OCI-LY1 (cell line): ENCODE data around the gene PTGDR.

ENCODE experiments used
- H2AFZ ChIP-seq: fragments of 200-600 bp; sonication (generic), shearing (Covaris generic); 2 replicates; pipeline ENCODE4 v1.6.0; 2014; ENCODE audit warnings: antibody characterized with exemption, mild to moderate bottlenecking, low read length
- H3F3A ChIP-seq: fragments of 200-600 bp; sonication (generic), shearing (Covaris generic); 2 replicates; pipeline ENCODE4 v1.6.0; 2014; ENCODE audit warnings: mild to moderate bottlenecking, antibody characterized with exemption, low read length, moderate library complexity; ENCODE audit not compliant: insufficient read depth
- H3K27ac ChIP-seq: fragments of 200-600 bp; sonication (generic); 2 replicates; pipeline ENCODE4 v1.5.1; 2014; ENCODE audit warnings: low read length, mixed run types, mild to moderate bottlenecking, low read depth; ENCODE audit not compliant: poor library complexity, severe bottlenecking
- H3K27me3 ChIP-seq: fragments of 200-600 bp; sonication (generic); 2 replicates; pipeline ENCODE4 v1.6.0; 2014; ENCODE audit warnings: antibody characterized with exemption, mild to moderate bottlenecking, low read length, moderate library complexity; ENCODE audit not compliant: insufficient read depth
- H3K36me3 ChIP-seq: fragments of 200-600 bp; sonication (generic); 2 replicates; pipeline ENCODE4 v1.6.1; 2014; ENCODE audit warnings: mild to moderate bottlenecking, antibody characterized with exemption, low read length, moderate library complexity, mixed read lengths; ENCODE audit not compliant: insufficient read depth
- H3K4me1 ChIP-seq: fragments of 200-600 bp; sonication (generic); 2 replicates; pipeline ENCODE4 v1.5.1; 2014; ENCODE audit warnings: mild to moderate bottlenecking, low read length, moderate library complexity; ENCODE audit not compliant: insufficient read depth, severe bottlenecking
- H3K4me2 ChIP-seq: fragments of 200-600 bp; sonication (generic), shearing (Covaris generic); 2 replicates; pipeline ENCODE4 v1.6.1; 2014; ENCODE audit warnings: low read length
- H3K4me3 ChIP-seq: fragments of 200-600 bp; sonication (generic); 2 replicates; pipeline ENCODE4 v1.5.1; 2014; ENCODE audit warnings: low read length, low read depth, mild to moderate bottlenecking, mixed read lengths; ENCODE audit not compliant: poor library complexity, severe bottlenecking
- H3K79me2 ChIP-seq: fragments of 200-600 bp; shearing (Covaris generic); 2 replicates; pipeline ENCODE4 v1.6.1; 2016; ENCODE audit warnings: mixed run types, low read length, mixed read lengths; ENCODE audit not compliant: insufficient read depth
- H3K9ac ChIP-seq: fragments of 200-600 bp; sonication (generic), shearing (Covaris generic); 2 replicates; pipeline ENCODE4 v1.6.1; 2014; ENCODE audit warnings: mild to moderate bottlenecking, low read length, mixed read lengths
- H3K9me2 ChIP-seq: fragments of 200-600 bp; sonication (generic), shearing (Covaris generic); 2 replicates; pipeline ENCODE4 v1.6.1; 2014; ENCODE audit warnings: low read depth, mild to moderate bottlenecking, low read length, mixed read lengths
- H3K9me3 ChIP-seq: fragments of 200-600 bp; shearing (Covaris generic); 2 replicates; pipeline ENCODE4 v1.6.1; 2014; ENCODE audit warnings: low read length, mixed read lengths
- H4K20me1 ChIP-seq: fragments of 200-600 bp; sonication (generic), shearing (Covaris generic); 2 replicates; pipeline ENCODE4 v1.6.0; 2016; ENCODE audit warnings: mild to moderate bottlenecking, low read length; ENCODE audit not compliant: insufficient read depth
- CTCF ChIP-seq: fragments of 200-600 bp; sonication (generic), shearing (Covaris generic); IDR thresholded peaks from 2 replicates; pipeline ENCODE4 v1.5.1; 2017; ENCODE audit warnings: mild to moderate bottlenecking, antibody characterized with exemption, low read length, moderate library complexity, mixed read lengths
- EZH2 ChIP-seq: fragments of 200-600 bp; sonication (generic), shearing (Covaris generic); IDR thresholded peaks from 2 replicates; pipeline ENCODE4 v1.8.0; 2017; ENCODE audit warnings: borderline replicate concordance, mixed run types, mild to moderate bottlenecking, antibody characterized with exemption, low read length, moderate library complexity, mixed read lengths

Gene PTGDR

GRCh38 chr14:52268279-52269061 lies 972 bp downstream of the PTGDR start:
- no peak overlapping the region for H3K4me2 ChIP-seq
- H3F3A ChIP-seq = no peaks in the 10 kb centered on the region
- H3K27me3 ChIP-seq = no peaks in the 10 kb centered on the region
- H3K36me3 ChIP-seq = no peaks in the 10 kb centered on the region
- no peaks in the 10 kb centered on the region for H3K4me1 ChIP-seq
- H3K9me2 ChIP-seq = no peaks in the 10 kb centered on the region
- no peaks in the 10 kb centered on the region for H4K20me1 ChIP-seq
- no peak overlapping the region for H2AFZ ChIP-seq
- no peaks in the 10 kb centered on the region for H3K9me3 ChIP-seq
- H3K79me2 ChIP-seq = no peaks in the 10 kb centered on the region
- no peak overlapping the region for H3K27ac ChIP-seq
- TF ChIP-seq EZH2 (no peak), CTCF (no peak)
- no peak overlapping the region for H3K9ac ChIP-seq
- no peak overlapping the region for H3K4me3 ChIP-seq

GRCh38 chr14:52269100-52269499 lies 1.6 kb downstream of the PTGDR start:
- no peak overlapping the region for H2AFZ ChIP-seq
- no peaks in the 10 kb centered on the region for H3K36me3 ChIP-seq
- H3F3A ChIP-seq = no peaks in the 10 kb centered on the region
- H3K4me1 ChIP-seq = no peaks in the 10 kb centered on the region
- H4K20me1 ChIP-seq = no peaks in the 10 kb centered on the region
- H3K27me3 ChIP-seq = no peaks in the 10 kb centered on the region
- H3K9me2 ChIP-seq = no peaks in the 10 kb centered on the region
- TF ChIP-seq EZH2 = no peak
- no peak for TF ChIP-seq CTCF
- no peaks in the 10 kb centered on the region for H3K9me3 ChIP-seq
- no peak overlapping the region for H3K4me3 ChIP-seq
- H3K9ac ChIP-seq = no peak overlapping the region
- no peaks in the 10 kb centered on the region for H3K79me2 ChIP-seq
- no peak overlapping the region for H3K4me2 ChIP-seq
- no peak overlapping the region for H3K27ac ChIP-seq

GRCh38 chr14:52269982-52270381 lies 2.5 kb downstream of the PTGDR start:
- Histone ChIP-seq H3K36me3 (no peaks in the 10 kb centered on the region), H3K27me3 (no peaks in the 10 kb centered on the region), H3K9ac (no peak overlapping the region), H3K4me2 (no peak overlapping the region), H3K4me1 (no peaks in the 10 kb centered on the region), H3K9me3 (no peaks in the 10 kb centered on the region), H4K20me1 (no peaks in the 10 kb centered on the region), H3K27ac (no peak overlapping the region), H3K4me3 (no peak overlapping the region), H2AFZ (no peak overlapping the region), H3K79me2 (no peaks in the 10 kb centered on the region), H3F3A (no peaks in the 10 kb centered on the region), H3K9me2 (no peaks in the 10 kb centered on the region)
- TF ChIP-seq CTCF (no peak), EZH2 (no peak)
